Measurements from ENCODE around the gene OR5AC2.

OR5AC2 gene

GRCh38 chr3:98130421-98130820, 43.4 kb downstream of the OR5AC2 start, which contains the start of gene OR5H1:
OR5H1 (plus strand) TSS chr3:98130721; CDS start chr3:98132698, 1,977 bp downstream.
- in situ Hi-C loops (cut with MboI; ENCODE audit: low pct_unique_long_range_greater_than_20kb, low sequenced_read_pairs): no loop called here
- no peak for DNase-seq

DNA sequence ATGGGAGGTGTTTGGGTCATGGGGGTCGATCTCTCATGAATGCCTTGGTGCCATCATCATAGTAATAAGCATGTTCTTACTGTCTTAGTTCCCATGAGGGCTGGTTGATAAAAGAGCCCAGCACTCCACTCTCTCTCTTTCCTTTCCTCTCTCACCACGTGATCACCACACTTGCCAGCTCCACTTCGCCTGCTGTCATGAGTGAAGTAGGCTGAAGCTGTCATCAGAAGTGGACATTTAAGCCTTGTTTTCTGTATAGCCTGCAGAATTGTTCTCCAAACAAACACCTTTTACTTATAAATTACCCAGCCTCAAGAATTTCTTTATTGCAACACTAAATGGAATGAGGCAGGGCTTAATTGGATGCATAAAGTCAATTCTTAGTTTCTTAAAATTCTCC, 49.7 kb downstream of the OR5AC2 start:
- no peak for DNase-seq
- in situ Hi-C loops (cut with MboI; ENCODE audit: low pct_unique_long_range_greater_than_20kb, low sequenced_read_pairs): no loop called here

All from KBM-7 (cell line).